ENCODE measurements around the gene HDAC9. TPM values are rescaled to one million over a fixed set of nuclear protein-coding genes. Genes with fewer than 3 reads are reported as not detected.
"Not testable (repeated sequence)": the region's sequence is repeated elsewhere in the genome, so short reads cannot be mapped to it uniquely, and the experiment has no call there.

The HDAC9 gene
- total RNA-seq, 1 experiment from 2014 or later = 14.7 TPM

- intact Hi-C loops (cut with micrococcal nuclease; ENCODE audit: unreplicated experiment) = loop anchor here (5.0 kb wide), 1 partner anchor 226 kb away; no protein-coding TSS in a partner anchor
- Histone ChIP-seq H4K20me1 (ENCODE audit: insufficient read depth) (no peaks in the 10 kb centered on the region), H3K36me3 (ENCODE audit: low read depth) (no peaks in the 10 kb centered on the region), H3K27ac (no peak overlapping the region), H3K9me2 (ENCODE audit: insufficient read depth) (no peaks in the 10 kb centered on the region), H3K4me3 (no peak overlapping the region), H2AFZ (no peak overlapping the region), H3K27me3 (ENCODE audit: insufficient read depth, low read depth) (no peaks in the 10 kb centered on the region), H3K79me2 (ENCODE audit: low read depth) (no peaks in the 10 kb centered on the region), H3K9me3 (ENCODE audit: insufficient read depth, low read depth) (0 out of 2 replicates have a peak, but pooled peaks cover 3% of the 10 kb centered on the region), H3F3A (ENCODE audit: insufficient read depth, low read depth) (peaks cover 8% of the 10 kb centered on the region; the same call in 1 of the 2 replicates), H3K4me2 (peak overlapping the region; percentile 14; the same call in 1 of the 2 replicates), H3K4me1 (replicated peaks; ENCODE audit: insufficient read depth) (peaks cover 37% of the 10 kb centered on the region)
- POLR2A ChIA-PET (ENCODE audit: unreplicated experiment) = no interaction called here
- BruUV-seq (replicated peaks) = no TSS peak
- no peak for DNase-seq
- CTCF ChIA-PET = no interaction called here
- TF ChIP-seq CTCF (conservative IDR thresholded peaks at IDR 0.05) (no peak), EZH2 (IDR thresholded peaks at IDR 0.05; ENCODE audit: low read depth) (no peak)
These were observed 482.6 kb downstream of the HDAC9 start for GRCh38 chr7:18978108-18978495.

GRCh38 chr7:18990700-18991099, 495.2 kb downstream of the HDAC9 start:
- H4K20me1 ChIP-seq (ENCODE audit: insufficient read depth); H3F3A ChIP-seq (ENCODE audit: insufficient read depth, low read depth); H3K9me2 ChIP-seq (ENCODE audit: insufficient read depth); H3K27me3 ChIP-seq (ENCODE audit: insufficient read depth, low read depth); H3K4me1 ChIP-seq (replicated peaks; ENCODE audit: insufficient read depth); H3K9me3 ChIP-seq (ENCODE audit: insufficient read depth, low read depth); DNase-seq; H3K79me2 ChIP-seq (ENCODE audit: low read depth); H3K27ac ChIP-seq; H3K36me3 ChIP-seq (ENCODE audit: low read depth); H2AFZ ChIP-seq; intact Hi-C loops (cut with micrococcal nuclease; ENCODE audit: unreplicated experiment); CTCF ChIA-PET; BruUV-seq (replicated peaks); POLR2A ChIA-PET (ENCODE audit: unreplicated experiment): not testable (repeated sequence)
- Histone ChIP-seq H3K4me2 (peak overlapping the region; percentile 35; the same call in 1 of the 2 replicates), H3K4me3 (peak overlapping the region; percentile 41; the same call in 1 of the 2 replicates)

GRCh38 chr7:18993933-18994668, 498.6 kb downstream of the HDAC9 start:
- DNase-seq = no peak
- no peaks in the 10 kb centered on the region; the same call in 1 of the 2 replicates for H3K9me3 ChIP-seq (ENCODE audit: insufficient read depth, low read depth)
- H3K27me3 ChIP-seq (ENCODE audit: insufficient read depth, low read depth) = no peaks in the 10 kb centered on the region
- H3K4me2 ChIP-seq = no peak overlapping the region
- TF ChIP-seq CTCF (conservative IDR thresholded peaks at IDR 0.05) = no peak
- no peak for TF ChIP-seq EZH2 (IDR thresholded peaks at IDR 0.05; ENCODE audit: low read depth)
- H4K20me1 ChIP-seq (ENCODE audit: insufficient read depth) = no peaks in the 10 kb centered on the region
- H3K36me3 ChIP-seq (ENCODE audit: low read depth) = no peaks in the 10 kb centered on the region
- no peak overlapping the region for H3K27ac ChIP-seq
- no peaks in the 10 kb centered on the region for H3F3A ChIP-seq (ENCODE audit: insufficient read depth, low read depth)
- POLR2A ChIA-PET (ENCODE audit: unreplicated experiment) = no interaction called here
- H3K79me2 ChIP-seq (ENCODE audit: low read depth) = no peaks in the 10 kb centered on the region
- CTCF ChIA-PET = no interaction called here
- H2AFZ ChIP-seq = no peak overlapping the region
- H3K4me3 ChIP-seq = no peak overlapping the region
- intact Hi-C loops (cut with micrococcal nuclease; ENCODE audit: unreplicated experiment) = no loop called here
- H3K9me2 ChIP-seq (ENCODE audit: insufficient read depth) = no peaks in the 10 kb centered on the region
- no peaks in the 10 kb centered on the region for H3K4me1 ChIP-seq (replicated peaks; ENCODE audit: insufficient read depth)
- BruUV-seq (replicated peaks) = no TSS peak

All from PC-9 (cell line).